HCT116 (cell line): ENCODE measurements around the gene KDSR. TPM values are rescaled to one million over a fixed set of nuclear protein-coding genes. Genes with fewer than 3 reads are reported as not detected.

Experiments
- TCF7L2 ChIP-seq: IDR thresholded peaks from 2 replicates; pipeline ENCODE4 v1.7.0; 2011; ENCODE audit warnings: borderline replicate concordance, inconsistent platforms; ENCODE audit not compliant: insufficient read depth, insufficient read length; ENCODE audit errors: extremely low read depth
- total RNA-seq: library from RNA; stranded (reverse); gene quantifications from one replicate; pipeline ENCODE4 v1.2.1, GENCODE V29; 2021; ENCODE audit not compliant: unreplicated experiment

Gene KDSR
- total RNA-seq, 1 experiment from 2014 or later, result 68.6 TPM

DNA sequence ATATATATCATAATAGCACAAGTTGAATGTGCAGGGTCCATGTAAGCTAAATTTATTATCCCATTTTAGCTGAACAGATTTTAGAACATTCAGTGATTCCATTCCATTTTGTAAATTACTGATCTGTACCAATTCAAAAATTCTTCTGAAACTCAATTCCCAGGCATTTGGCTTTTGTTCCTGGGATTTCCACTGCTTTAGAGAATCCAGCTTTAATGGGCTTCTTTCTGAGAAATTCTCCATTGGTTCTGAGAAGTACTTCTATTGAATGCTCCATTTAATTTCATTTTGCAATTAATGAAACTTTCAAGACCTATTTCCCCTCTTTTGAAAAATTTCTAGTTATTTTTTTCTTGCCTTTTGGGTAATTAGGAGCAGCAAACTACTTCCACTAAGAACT lies 84.2 kb downstream of the KDSR start (continued):
- no peak for TF ChIP-seq TCF7L2
- TF ChIP-seq, all 23 proteins: peak for 0

Other genes with a start within 250 kb of the KDSR start
- 2.5 TPM for gene BCL2, start 47.4 kb downstream of the KDSR start, total RNA-seq
- gene VPS4B, start 55.3 kb upstream of the KDSR start, total RNA-seq, result 68.3 TPM
- gene SERPINB5, start 109.8 kb upstream of the KDSR start, total RNA-seq, result 19.5 TPM
- gene SERPINB12, start 175.2 kb upstream of the KDSR start, total RNA-seq, result not detected
- 0.07 TPM for gene SERPINB13, start 220.1 kb upstream of the KDSR start, total RNA-seq